Measurements from ENCODE around the gene HAPLN3. TPM values are rescaled to one million over a fixed set of nuclear protein-coding genes. Genes with fewer than 3 reads are reported as not detected.
"Not testable (repeated sequence)": the region's sequence is repeated elsewhere in the genome, so short reads cannot be mapped to it uniquely, and the experiment has no call there.

Gene HAPLN3
- polyA plus RNA-seq: 2.8 TPM
- long read RNA-seq, donor 1, partial matches to known transcripts: 0 of 2 reads
- long read RNA-seq, donor 1, other reads (novel, unspliced or antisense): 0 of 2 reads
- long read RNA-seq, donor 2: 0 reads
- long read RNA-seq, donor 3: 0 reads
- long read RNA-seq, donor 4: 0 reads
- long read RNA-seq, donor 5: 0 reads
- long read RNA-seq, donor 6, partial matches to known transcripts: 0 of 1 reads
- long read RNA-seq, donor 6, other reads (novel, unspliced or antisense): 0 of 1 reads
- long read RNA-seq, donor 7, partial matches to known transcripts: 0 of 1 reads
- long read RNA-seq, donor 7, other reads (novel, unspliced or antisense): 0 of 1 reads
- long read RNA-seq, donor 8, partial matches to known transcripts: 0 of 1 reads
- long read RNA-seq, donor 8, other reads (novel, unspliced or antisense): 0 of 1 reads
- long read RNA-seq, donor 9: 0 reads
- long read RNA-seq, donor 10, partial matches to known transcripts: 0 of 1 reads
- long read RNA-seq, donor 10, other reads (novel, unspliced or antisense): 0 of 1 reads
- long read RNA-seq, donor 11: 0 reads

GRCh38 chr15:88894819-88895767 is at the start of gene HAPLN3:
TSS of gene HAPLN3 (minus strand) at chr15:88895544. CDS start at chr15:88887298, 8,246 bp downstream.
- Histone ChIP-seq H3K27ac (ENCODE audit: low read length) (no peak within 1 kb of the TSS), H3K27me3 (ENCODE audit: control insufficient read depth, insufficient read depth, low read length) (peaks cover 24% of the 10 kb centered on the region), H3K4me3 (ENCODE audit: low read length) (peak within 1 kb of the TSS; percentile 19), H3K4me1 (ENCODE audit: control insufficient read depth, insufficient read depth, low read length) (no peaks in the 10 kb centered on the region), H3K36me3 (ENCODE audit: control insufficient read depth, insufficient read depth, low read length) (no peaks in the 10 kb centered on the region), H3K9me3 (ENCODE audit: control insufficient read depth, low read depth, low read length) (peaks cover 7% of the 10 kb centered on the region)
- DNase-seq: peak in 1 of 2 donors; percentile 32
- WGBS (ENCODE audit: insufficient coverage, low lambda C conversion rate): no CpG with 5 or more reads among the region's 70 CpGs

- H3K9me3 ChIP-seq (ENCODE audit: control insufficient read depth, low read depth, low read length): no peaks in the 10 kb centered on the region
- H3K4me1 ChIP-seq (ENCODE audit: control insufficient read depth, insufficient read depth, low read length): no peaks in the 10 kb centered on the region
- H3K4me3 ChIP-seq (ENCODE audit: low read length): no peak overlapping the region
- DNase-seq: no peak
- no peak overlapping the region for H3K27ac ChIP-seq (ENCODE audit: low read length)
- WGBS (ENCODE audit: insufficient coverage, low lambda C conversion rate): no CpG with 5 or more reads among the region's 4 CpGs
- H3K36me3 ChIP-seq (ENCODE audit: control insufficient read depth, insufficient read depth, low read length): no peaks in the 10 kb centered on the region
- no peaks in the 10 kb centered on the region for H3K27me3 ChIP-seq (ENCODE audit: control insufficient read depth, insufficient read depth, low read length)
Measured at GRCh38 chr15:88940110-88940675, 44.8 kb upstream of the HAPLN3 start.

GRCh38 chr15:88939486-88939806 is 44.1 kb upstream of the HAPLN3 start:
- 83% methylated on average over 1 of the region's 2 CpGs for WGBS (ENCODE audit: insufficient coverage, low lambda C conversion rate)
- no peaks in the 10 kb centered on the region for H3K36me3 ChIP-seq (ENCODE audit: control insufficient read depth, insufficient read depth, low read length)
- no peak overlapping the region for H3K27ac ChIP-seq (ENCODE audit: low read length)
- no peaks in the 10 kb centered on the region for H3K27me3 ChIP-seq (ENCODE audit: control insufficient read depth, insufficient read depth, low read length)
- no peak for DNase-seq
- H3K4me3 ChIP-seq (ENCODE audit: low read length): no peak overlapping the region
- no peaks in the 10 kb centered on the region for H3K9me3 ChIP-seq (ENCODE audit: control insufficient read depth, low read depth, low read length)
- no peaks in the 10 kb centered on the region for H3K4me1 ChIP-seq (ENCODE audit: control insufficient read depth, insufficient read depth, low read length)

- H3K4me3 ChIP-seq (ENCODE audit: low read length): no peak overlapping the region
Measured at GRCh38 chr15:88938802-88939485, 43.6 kb upstream of the HAPLN3 start.

GRCh38 chr15:88934449-88934848 is 39.1 kb upstream of the HAPLN3 start:
- H3K4me1 ChIP-seq (ENCODE audit: control insufficient read depth, insufficient read depth, low read length); H3K4me3 ChIP-seq (ENCODE audit: low read length); H3K9me3 ChIP-seq (ENCODE audit: control insufficient read depth, low read depth, low read length); H3K36me3 ChIP-seq (ENCODE audit: control insufficient read depth, insufficient read depth, low read length); DNase-seq; H3K27ac ChIP-seq (ENCODE audit: low read length); H3K27me3 ChIP-seq (ENCODE audit: control insufficient read depth, insufficient read depth, low read length): not testable (repeated sequence)
- no CpG with 5 or more reads among the region's 4 CpGs for WGBS (ENCODE audit: insufficient coverage, low lambda C conversion rate)

More at GRCh38 chr15:88938802-88939485, 43.6 kb upstream of the HAPLN3 start:
- no peaks in the 10 kb centered on the region for H3K4me1 ChIP-seq (ENCODE audit: control insufficient read depth, insufficient read depth, low read length)
- H3K27me3 ChIP-seq (ENCODE audit: control insufficient read depth, insufficient read depth, low read length): no peaks in the 10 kb centered on the region
- H3K36me3 ChIP-seq (ENCODE audit: control insufficient read depth, insufficient read depth, low read length): no peaks in the 10 kb centered on the region
- WGBS (ENCODE audit: insufficient coverage, low lambda C conversion rate): 94% methylated on average over 7 of the region's 15 CpGs
- DNase-seq: no peak
- H3K27ac ChIP-seq (ENCODE audit: low read length): no peak overlapping the region
- H3K9me3 ChIP-seq (ENCODE audit: control insufficient read depth, low read depth, low read length): no peaks in the 10 kb centered on the region

- Histone ChIP-seq H3K27me3 (ENCODE audit: control insufficient read depth, insufficient read depth, low read length) (no peaks in the 10 kb centered on the region), H3K9me3 (ENCODE audit: control insufficient read depth, low read depth, low read length) (no peaks in the 10 kb centered on the region), H3K36me3 (ENCODE audit: control insufficient read depth, insufficient read depth, low read length) (no peaks in the 10 kb centered on the region), H3K4me1 (ENCODE audit: control insufficient read depth, insufficient read depth, low read length) (no peaks in the 10 kb centered on the region), H3K4me3 (ENCODE audit: low read length) (no peak overlapping the region), H3K27ac (ENCODE audit: low read length) (no peak overlapping the region)
- WGBS (ENCODE audit: insufficient coverage, low lambda C conversion rate): 80% methylated on average over 1 of the region's 1 CpG
- no peak for DNase-seq
Measured at GRCh38 chr15:88932875-88933330, 37.6 kb upstream of the HAPLN3 start.

GRCh38 chr15:88932271-88932874 is 37.0 kb upstream of the HAPLN3 start:
- no peaks in the 10 kb centered on the region for H3K27me3 ChIP-seq (ENCODE audit: control insufficient read depth, insufficient read depth, low read length)
- 0% methylated on average over 1 of the region's 4 CpGs for WGBS (ENCODE audit: insufficient coverage, low lambda C conversion rate)
- H3K9me3 ChIP-seq (ENCODE audit: control insufficient read depth, low read depth, low read length): peaks cover 2% of the 10 kb centered on the region
- DNase-seq: no peak
- no peak overlapping the region for H3K4me3 ChIP-seq (ENCODE audit: low read length)
- no peaks in the 10 kb centered on the region for H3K4me1 ChIP-seq (ENCODE audit: control insufficient read depth, insufficient read depth, low read length)
- no peak overlapping the region for H3K27ac ChIP-seq (ENCODE audit: low read length)
- no peaks in the 10 kb centered on the region for H3K36me3 ChIP-seq (ENCODE audit: control insufficient read depth, insufficient read depth, low read length)

GRCh38 chr15:88930579-88930978 is 35.2 kb upstream of the HAPLN3 start:
- H3K4me3 ChIP-seq (ENCODE audit: low read length): no peak overlapping the region
- no peaks in the 10 kb centered on the region for H3K4me1 ChIP-seq (ENCODE audit: control insufficient read depth, insufficient read depth, low read length)
- no peaks in the 10 kb centered on the region for H3K27me3 ChIP-seq (ENCODE audit: control insufficient read depth, insufficient read depth, low read length)
- no peak for DNase-seq
- peaks cover 2% of the 10 kb centered on the region for H3K9me3 ChIP-seq (ENCODE audit: control insufficient read depth, low read depth, low read length)
- no peak overlapping the region for H3K27ac ChIP-seq (ENCODE audit: low read length)
- WGBS (ENCODE audit: insufficient coverage, low lambda C conversion rate): 100% methylated on average over 2 of the region's 2 CpGs
- H3K36me3 ChIP-seq (ENCODE audit: control insufficient read depth, insufficient read depth, low read length): no peaks in the 10 kb centered on the region

- not testable (repeated sequence) for H3K4me1 ChIP-seq (ENCODE audit: control insufficient read depth, insufficient read depth, low read length); H3K9me3 ChIP-seq (ENCODE audit: control insufficient read depth, low read depth, low read length); H3K4me3 ChIP-seq (ENCODE audit: low read length); DNase-seq; H3K27me3 ChIP-seq (ENCODE audit: control insufficient read depth, insufficient read depth, low read length); H3K27ac ChIP-seq (ENCODE audit: low read length); H3K36me3 ChIP-seq (ENCODE audit: control insufficient read depth, insufficient read depth, low read length)
- WGBS (ENCODE audit: insufficient coverage, low lambda C conversion rate): 80% methylated on average over 1 of the region's 3 CpGs
Measured at GRCh38 chr15:88929358-88930098, 34.2 kb upstream of the HAPLN3 start.

Data from large intestine (tissue), 12 donors.